C4-2B (cell line): ENCODE measurements around the gene MAP1LC3C.

ENCODE experiments used
- ZFX ChIP-seq: fragments of 450-650 bp; IDR thresholded peaks from 2 replicates; pipeline ENCODE4 v1.6.1; 2017
- TF ChIP-seq, protein P1 (sequence below): fragments of 450-650 bp; conservative IDR thresholded peaks from 2 replicates; pipeline ENCODE4 v1.5.1; 2017; ENCODE audit warnings: mild to moderate bottlenecking

DNA sequence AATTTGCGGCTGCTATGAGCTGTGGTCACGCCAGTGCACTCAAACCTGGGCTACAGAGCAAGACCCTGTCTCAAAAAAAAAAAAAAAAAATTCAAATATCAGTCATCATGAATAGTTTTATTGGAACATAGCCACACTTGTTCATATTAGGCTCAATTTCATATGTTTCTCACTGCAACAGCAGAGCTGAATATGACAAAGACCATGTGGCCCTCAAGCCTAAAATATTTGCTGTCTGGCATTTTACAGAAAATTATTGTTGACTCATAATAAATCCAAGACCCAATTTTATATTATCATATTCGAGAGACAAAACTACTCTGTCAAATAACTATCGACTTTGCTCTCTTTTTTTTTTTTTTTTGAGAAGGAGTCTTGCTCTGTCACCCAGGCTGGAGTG lies 30.3 kb downstream of the MAP1LC3C start:
- TF ChIP-seq, protein P1, sequence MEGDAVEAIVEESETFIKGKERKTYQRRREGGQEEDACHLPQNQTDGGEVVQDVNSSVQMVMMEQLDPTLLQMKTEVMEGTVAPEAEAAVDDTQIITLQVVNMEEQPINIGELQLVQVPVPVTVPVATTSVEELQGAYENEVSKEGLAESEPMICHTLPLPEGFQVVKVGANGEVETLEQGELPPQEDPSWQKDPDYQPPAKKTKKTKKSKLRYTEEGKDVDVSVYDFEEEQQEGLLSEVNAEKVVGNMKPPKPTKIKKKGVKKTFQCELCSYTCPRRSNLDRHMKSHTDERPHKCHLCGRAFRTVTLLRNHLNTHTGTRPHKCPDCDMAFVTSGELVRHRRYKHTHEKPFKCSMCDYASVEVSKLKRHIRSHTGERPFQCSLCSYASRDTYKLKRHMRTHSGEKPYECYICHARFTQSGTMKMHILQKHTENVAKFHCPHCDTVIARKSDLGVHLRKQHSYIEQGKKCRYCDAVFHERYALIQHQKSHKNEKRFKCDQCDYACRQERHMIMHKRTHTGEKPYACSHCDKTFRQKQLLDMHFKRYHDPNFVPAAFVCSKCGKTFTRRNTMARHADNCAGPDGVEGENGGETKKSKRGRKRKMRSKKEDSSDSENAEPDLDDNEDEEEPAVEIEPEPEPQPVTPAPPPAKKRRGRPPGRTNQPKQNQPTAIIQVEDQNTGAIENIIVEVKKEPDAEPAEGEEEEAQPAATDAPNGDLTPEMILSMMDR = no peak
- TF ChIP-seq ZFX = no peak
